ENCODE results near the gene F8. TPM values are rescaled to one million over a fixed set of nuclear protein-coding genes. Genes with fewer than 3 reads are reported as not detected.

The F8 gene
- total and polyA plus RNA-seq, 2 of the 4 experiments (the other 2 are of a cell fraction) = 1.4 to 1.5 TPM

DNA sequence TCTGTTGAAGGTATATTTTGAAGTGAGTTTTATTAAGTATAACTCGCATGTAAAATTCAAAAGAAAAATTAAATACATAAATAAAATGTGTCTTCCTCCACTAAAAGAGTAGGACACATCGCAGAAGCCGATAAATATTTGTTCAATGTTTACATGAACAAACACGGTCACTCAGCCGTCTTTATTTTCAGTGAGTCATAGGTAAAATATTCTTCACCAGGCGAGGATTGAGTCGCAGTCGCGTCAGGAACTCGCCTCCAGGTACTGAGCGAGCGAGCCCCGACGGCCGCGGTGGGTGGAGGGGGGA lies 3.9 kb upstream of the F8 start:
- Histone ChIP-seq H2AK5ac (ENCODE audit: low read depth, low read length) (no peak overlapping the region), H3K9ac (ENCODE audit: low read depth, low read length) (peak overlapping the region; percentile 83), H3K27me3 (ENCODE audit: control insufficient read depth, insufficient read depth, low read length) (no peaks in the 10 kb centered on the region; the same call in 1 of the 2 replicates), H3K27ac (ENCODE audit: insufficient read depth, low read length) (peak overlapping the region; percentile 94), H4K20me1 (ENCODE audit: insufficient read depth, low read length) (no peaks in the 10 kb centered on the region), H3K18ac (ENCODE audit: low read depth, low read length) (peak overlapping the region; percentile 90), H3K14ac (replicated peaks; ENCODE audit: low read depth, low read length) (no peak overlapping the region), H4K5ac (ENCODE audit: low read depth, low read length) (peak overlapping the region; percentile 91; the same call in 1 of the 2 replicates), H3K36me3 (ENCODE audit: control insufficient read depth, insufficient read depth, low read length) (no peaks in the 10 kb centered on the region), H3K9me3 (ENCODE audit: control insufficient read depth, insufficient read depth, low read length) (no peaks in the 10 kb centered on the region), H4K8ac (ENCODE audit: low read depth in 2 of 2, low read length in 2 of 2) (peak overlapping the region; percentile 77 to 90; a peak in 3 of 4 replicates), H3K4ac (ENCODE audit: low read depth, low read length) (no peak overlapping the region; the same call in 1 of the 2 replicates), H3K56ac (ENCODE audit: extremely low read depth, insufficient read depth, low read length) (no peak overlapping the region), H4K91ac (ENCODE audit: insufficient read depth, low read depth, low read length) (peak overlapping the region; percentile 72), H3K23ac (ENCODE audit: low read depth, low read length) (0 out of 2 replicates have a peak overlapping the region, but pooled peaks have one; percentile 77), H2BK15ac (ENCODE audit: low read depth, low read length) (no peak overlapping the region; the same call in 2 of the 3 replicates), H3K4me3 (ENCODE audit: insufficient read depth, low read depth, low read length) (peak overlapping the region; percentile 96), H3K4me2 (ENCODE audit: low read depth, low read length) (peak overlapping the region; percentile 83), H2BK5ac (ENCODE audit: low read depth, low read length, poor library complexity, severe bottlenecking) (peak overlapping the region; percentile 85), H3K4me1 (ENCODE audit: control insufficient read depth, insufficient read depth, low read length) (no peaks in the 10 kb centered on the region), H2BK20ac (ENCODE audit: low read depth, low read length) (no peak overlapping the region; the same call in 1 of the 2 replicates), H3K79me1 (ENCODE audit: low read depth in 1 of 2, low read length in 2 of 2) (peaks cover 0 to 7% of the 10 kb centered on the region in 2 experiments; a peak in 2 of 4 replicates), H3K9me1 (ENCODE audit: insufficient read depth, low read length) (no peaks in the 10 kb centered on the region), H2AFZ (replicated peaks; ENCODE audit: low read length, poor library complexity) (peak overlapping the region; percentile 93), H2AK9ac (replicated peaks; ENCODE audit: low read depth, low read length, poor library complexity) (no peak overlapping the region), H2BK120ac (ENCODE audit: low read depth, low read length) (no peak overlapping the region)
- DNase-seq = no peak
- dilution Hi-C loops (cut with HindIII; ENCODE audit: low sequenced_read_pairs, unreplicated experiment) (no loop called here), in situ Hi-C loops (cut with MboI; ENCODE audit: low sequenced_read_pairs) (no loop called here), intact Hi-C loops (cut with micrococcal nuclease) (loop anchor here (2.0 kb wide), 1 partner anchor 44 kb away; the partner anchor contains the start of genes BRCC3, CMC4 and MTCP1)
- ChIA-PET CTCF (no interaction called here), POLR2A (ENCODE audit: unreplicated experiment) (no interaction called here)
- TF ChIP-seq USF2 (IDR thresholded peaks at IDR 0.05; ENCODE audit: low read depth, low read length) (no peak), NFE2L2 (IDR thresholded peaks at IDR 0.05; ENCODE audit: low read depth, low read length) (no peak), RCOR1 (IDR thresholded peaks at IDR 0.05; ENCODE audit: insufficient replicate concordance, low read length) (no peak), MAFK (IDR thresholded peaks at IDR 0.05; ENCODE audit: low read depth, low read length) (no peak), MAZ (IDR thresholded peaks at IDR 0.05; ENCODE audit: borderline replicate concordance, low read depth, low read length) (no peak), ELK1 (IDR thresholded peaks at IDR 0.05; ENCODE audit: borderline replicate concordance, low read depth, low read length) (no peak), CHD1 (IDR thresholded peaks at IDR 0.05; ENCODE audit: low read depth, low read length) (no peak), FOS (IDR thresholded peaks at IDR 0.05; ENCODE audit: low read depth, low read length) (no peak)
- TF ChIP-seq, protein P1, sequence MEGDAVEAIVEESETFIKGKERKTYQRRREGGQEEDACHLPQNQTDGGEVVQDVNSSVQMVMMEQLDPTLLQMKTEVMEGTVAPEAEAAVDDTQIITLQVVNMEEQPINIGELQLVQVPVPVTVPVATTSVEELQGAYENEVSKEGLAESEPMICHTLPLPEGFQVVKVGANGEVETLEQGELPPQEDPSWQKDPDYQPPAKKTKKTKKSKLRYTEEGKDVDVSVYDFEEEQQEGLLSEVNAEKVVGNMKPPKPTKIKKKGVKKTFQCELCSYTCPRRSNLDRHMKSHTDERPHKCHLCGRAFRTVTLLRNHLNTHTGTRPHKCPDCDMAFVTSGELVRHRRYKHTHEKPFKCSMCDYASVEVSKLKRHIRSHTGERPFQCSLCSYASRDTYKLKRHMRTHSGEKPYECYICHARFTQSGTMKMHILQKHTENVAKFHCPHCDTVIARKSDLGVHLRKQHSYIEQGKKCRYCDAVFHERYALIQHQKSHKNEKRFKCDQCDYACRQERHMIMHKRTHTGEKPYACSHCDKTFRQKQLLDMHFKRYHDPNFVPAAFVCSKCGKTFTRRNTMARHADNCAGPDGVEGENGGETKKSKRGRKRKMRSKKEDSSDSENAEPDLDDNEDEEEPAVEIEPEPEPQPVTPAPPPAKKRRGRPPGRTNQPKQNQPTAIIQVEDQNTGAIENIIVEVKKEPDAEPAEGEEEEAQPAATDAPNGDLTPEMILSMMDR (conservative IDR thresholded peaks at IDR 0.05; ENCODE audit: low read depth, low read length) = no peak
- ATAC-seq (ENCODE audit: low read depth) = no peak
- no CpG with 5 or more reads among the region's 16 CpGs for WGBS, 2 experiments (ENCODE audit: extremely low coverage in 2 of 2, insufficient read length in 1 of 2)
- BruUV-seq (replicated peaks) = no TSS peak
